ENCODE data around the gene HSPB7.
"Not testable (repeated sequence)": the region's sequence is repeated elsewhere in the genome, so short reads cannot be mapped to it uniquely, and the experiment has no call there.

The HSPB7 gene

DNA sequence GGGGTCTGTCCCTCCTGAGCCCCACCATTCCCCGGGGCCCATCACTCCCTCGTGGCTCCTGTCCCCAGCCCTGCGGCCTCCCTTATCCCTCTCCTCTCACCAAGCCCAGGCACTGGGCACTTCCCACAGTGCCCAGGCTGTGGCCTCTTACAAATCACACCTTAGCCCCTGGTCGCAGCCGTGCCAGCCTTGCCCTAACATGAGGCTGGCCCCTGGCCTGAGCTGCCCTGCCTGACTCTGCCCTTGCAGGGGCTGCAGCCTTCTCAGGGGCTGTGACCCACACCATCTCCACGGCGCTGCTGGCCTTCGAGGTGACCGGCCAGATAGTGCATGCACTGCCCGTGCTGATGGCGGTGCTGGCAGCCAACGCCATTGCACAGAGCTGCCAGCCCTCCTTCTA lies 34.1 kb upstream of the HSPB7 start:
- in situ Hi-C loops (cut with HindIII; ENCODE audit: low sequenced_read_pairs), result not testable (repeated sequence)

DNA sequence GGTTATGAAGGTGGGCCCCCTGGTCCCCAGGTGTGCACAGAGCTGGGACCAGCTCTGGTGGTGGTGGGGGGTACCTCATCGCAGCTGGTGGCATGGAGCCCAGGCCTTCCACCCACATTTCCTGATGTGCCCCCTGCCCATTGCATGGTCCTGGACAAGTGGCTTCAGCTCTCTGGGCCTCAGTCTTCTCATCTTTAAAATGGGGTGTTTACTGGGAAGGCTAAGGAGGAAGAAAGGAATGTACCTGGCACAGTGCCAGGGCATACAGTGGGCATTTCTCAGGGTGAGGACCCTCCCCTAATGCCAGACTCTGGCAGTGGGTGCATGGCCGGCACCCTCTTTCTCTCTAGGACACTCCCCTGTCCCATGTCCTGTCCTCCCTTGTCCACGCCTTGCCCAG lies 33.2 kb upstream of the HSPB7 start:
- in situ Hi-C loops (cut with HindIII; ENCODE audit: low sequenced_read_pairs), result no loop called here

DNA sequence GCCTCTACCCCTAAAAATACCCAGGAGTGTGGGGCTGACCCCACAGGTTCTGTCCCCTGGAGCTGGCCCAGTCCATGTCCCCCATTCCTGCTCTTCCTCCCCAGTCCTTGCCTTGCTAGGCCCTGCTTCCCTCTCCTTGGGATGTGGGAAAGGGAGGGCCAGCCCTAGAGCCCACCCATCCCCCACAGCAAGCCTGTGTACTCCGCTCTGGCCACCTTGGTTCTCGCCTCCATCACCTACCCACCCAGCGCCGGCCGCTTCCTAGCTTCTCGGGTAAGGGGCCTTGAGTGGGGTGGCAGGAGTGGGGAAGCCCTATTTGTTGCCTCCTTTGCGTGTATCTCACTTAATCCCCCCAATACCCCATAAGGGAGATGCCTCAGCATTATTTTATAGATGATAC lies 32.5 kb upstream of the HSPB7 start:
- in situ Hi-C loops (cut with HindIII; ENCODE audit: low sequenced_read_pairs), result no loop called here

DNA sequence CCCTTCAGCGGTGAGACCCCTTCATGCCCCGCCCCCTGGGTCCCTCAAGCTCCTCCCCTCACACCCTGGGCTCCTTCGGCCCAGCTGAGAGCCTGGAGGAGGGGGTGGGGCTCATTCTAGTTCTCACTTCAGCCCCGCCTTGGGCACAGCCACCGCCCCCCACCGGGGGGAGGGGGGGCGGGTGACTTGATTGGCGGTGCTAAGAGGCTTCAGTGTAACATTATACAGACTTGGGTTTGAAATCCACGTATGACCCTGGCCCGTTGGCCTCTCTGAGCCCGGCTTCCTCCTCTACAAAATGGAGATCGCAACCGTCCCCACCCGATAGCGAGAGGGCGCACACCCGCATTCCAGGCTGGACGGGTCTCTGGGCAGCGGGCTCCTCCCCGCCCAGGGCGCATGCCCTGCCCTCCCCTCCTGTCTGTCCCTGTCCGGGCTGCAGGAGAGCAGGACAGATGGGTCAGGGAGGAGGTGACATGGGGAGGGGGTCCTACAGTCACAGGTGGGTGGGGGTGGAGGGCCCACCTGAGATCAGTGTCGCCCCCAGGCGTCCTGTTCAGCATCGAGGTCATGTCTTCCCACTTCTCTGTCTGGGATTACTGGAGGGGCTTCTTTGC lies 30.8 kb upstream of the HSPB7 start:
- in situ Hi-C loops (cut with HindIII; ENCODE audit: low sequenced_read_pairs), result no loop called here

DNA sequence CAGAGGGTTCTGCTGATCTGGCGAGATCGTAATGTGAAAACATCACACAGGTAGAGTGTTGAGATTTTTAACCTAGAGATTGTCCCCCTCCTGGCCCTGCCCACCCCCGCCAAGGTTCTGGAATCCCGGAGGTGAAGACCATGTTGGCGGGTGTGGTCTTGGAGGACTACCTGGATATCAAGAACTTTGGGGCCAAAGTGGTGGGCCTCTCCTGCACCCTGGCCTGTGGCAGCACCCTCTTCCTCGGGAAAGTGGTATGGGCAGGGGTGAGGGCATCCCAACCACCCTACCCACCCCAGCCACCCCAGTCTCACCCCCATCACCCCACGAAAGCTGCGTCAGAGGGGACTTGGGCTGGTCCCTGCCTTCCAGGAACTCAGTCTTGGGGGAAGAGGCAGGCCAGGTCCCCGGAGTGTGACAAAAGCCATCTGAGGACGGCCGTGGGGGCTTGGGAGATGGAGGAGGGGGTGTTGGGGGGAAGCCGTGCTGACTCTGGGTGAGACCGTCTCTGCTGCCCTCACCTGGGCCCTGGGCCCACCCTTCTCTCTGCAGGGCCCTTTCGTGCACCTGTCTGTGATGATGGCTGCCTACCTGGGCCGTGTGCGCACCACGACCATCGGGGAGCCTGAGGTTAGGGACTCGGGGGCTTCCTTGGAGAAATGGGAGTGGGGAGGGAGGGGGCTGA lies 30.1 kb upstream of the HSPB7 start:
- in situ Hi-C loops (cut with HindIII; ENCODE audit: low sequenced_read_pairs), result no loop called here

DNA sequence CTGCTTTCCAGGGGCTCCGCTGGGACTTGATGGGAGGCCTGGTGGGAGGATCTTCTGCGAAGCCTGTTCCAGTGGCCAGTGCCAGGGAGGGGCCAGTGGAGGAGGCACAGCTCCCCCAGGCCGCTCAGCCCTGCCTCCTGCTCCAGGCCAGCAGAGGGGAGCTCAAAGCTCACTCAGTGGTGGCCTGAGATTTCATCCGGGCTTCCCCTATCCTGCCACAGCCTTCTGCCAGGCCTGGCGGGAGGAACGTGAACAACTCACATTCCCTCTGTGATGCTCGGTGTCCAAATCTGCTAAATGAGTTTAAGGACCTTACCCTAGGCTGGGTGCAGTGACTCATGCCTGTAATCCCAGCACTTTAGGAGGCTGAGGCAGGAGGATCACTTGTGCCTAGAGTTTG lies 29.0 kb upstream of the HSPB7 start:
- in situ Hi-C loops (cut with HindIII; ENCODE audit: low sequenced_read_pairs), result no loop called here

DNA sequence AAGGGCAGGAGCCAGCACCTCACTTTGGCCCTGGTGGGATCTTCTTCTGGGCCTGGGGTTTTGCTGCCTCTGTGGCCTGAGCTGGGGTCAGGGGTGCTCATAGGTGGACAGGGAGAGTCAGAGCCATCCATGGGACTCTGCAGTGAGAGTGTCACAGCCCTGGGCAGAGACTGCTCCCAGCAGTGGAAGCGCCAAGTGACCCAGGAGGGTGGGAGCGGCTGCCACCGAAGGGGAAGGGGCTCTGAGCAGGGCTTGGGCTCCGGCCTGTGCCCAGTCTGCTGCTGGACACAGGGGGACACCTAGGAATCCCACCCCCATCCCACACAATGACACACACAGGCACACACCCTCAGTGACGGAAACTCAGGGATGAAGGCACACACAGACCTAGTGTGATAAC lies 26.1 kb upstream of the HSPB7 start:
- in situ Hi-C loops (cut with HindIII; ENCODE audit: low sequenced_read_pairs), result no loop called here

DNA sequence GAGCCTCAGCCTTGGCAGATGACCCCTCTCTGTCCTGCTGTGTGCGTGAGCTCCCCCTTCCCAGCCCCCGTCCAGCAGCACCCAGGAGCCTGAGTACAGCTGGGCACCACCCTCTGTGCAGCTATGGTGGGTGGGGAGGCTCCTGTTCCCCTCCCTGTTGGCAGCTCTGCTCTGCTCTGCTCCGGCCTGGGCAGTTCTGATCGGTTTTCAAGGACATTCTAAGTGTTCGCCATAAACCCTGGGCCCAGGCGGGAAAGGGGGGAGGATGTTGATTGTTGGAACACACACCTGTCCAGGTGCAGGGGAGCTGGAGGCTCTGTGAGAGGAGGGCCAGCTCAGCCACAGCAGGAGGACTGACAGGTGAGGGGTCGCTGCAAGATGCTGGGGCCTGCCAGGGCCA lies 25.7 kb upstream of the HSPB7 start, which contains the start of gene CLCNKB:
Gene CLCNKB, plus strand, starts transcription at position 262 of the 400 bp plus-strand sequence. CDS start 711 bp downstream, outside the sequence.
- in situ Hi-C loops (cut with HindIII; ENCODE audit: low sequenced_read_pairs), result no loop called here

DNA sequence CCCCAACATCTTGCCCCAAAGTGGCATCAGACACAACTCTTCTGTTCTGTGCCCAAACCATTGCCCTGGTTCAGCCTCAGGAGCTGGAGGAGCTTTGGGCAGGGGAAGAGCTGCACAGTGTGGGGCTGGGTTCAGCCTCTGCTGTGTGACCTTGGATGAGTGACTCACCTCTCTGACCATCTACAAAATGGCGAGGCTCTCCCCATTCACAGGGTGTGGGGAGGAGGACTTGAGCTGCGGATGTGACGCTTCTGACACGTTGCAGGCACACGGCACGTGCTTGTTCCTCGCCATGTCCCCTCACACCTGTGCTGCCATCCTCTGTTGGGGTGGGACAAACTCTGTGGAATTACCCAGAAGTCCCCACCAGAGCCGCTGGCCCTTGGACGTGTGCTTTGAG lies 24.8 kb upstream of the HSPB7 start:
- in situ Hi-C loops (cut with HindIII; ENCODE audit: low sequenced_read_pairs), result not testable (repeated sequence)

DNA sequence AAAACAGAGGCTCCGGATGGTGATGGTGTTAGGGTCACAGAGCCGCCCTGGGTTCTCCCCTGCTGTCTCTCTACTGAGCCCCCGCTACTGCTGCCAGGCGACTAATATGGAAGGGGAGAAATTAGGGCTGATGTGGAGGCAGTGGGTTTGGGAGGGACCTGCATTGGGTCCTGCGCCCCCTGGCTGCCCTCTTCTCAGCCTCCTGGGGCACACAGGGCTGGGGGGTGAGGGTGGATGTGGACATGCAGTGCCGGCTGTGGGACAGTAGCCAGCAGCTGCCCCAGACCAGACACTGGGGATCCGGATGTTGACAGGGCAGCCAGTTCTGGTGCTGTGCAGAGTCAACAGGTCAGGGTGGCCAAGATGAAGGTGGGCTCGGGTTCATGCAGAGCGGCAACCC lies 24.3 kb upstream of the HSPB7 start:
- in situ Hi-C loops (cut with HindIII; ENCODE audit: low sequenced_read_pairs), result no loop called here

DNA sequence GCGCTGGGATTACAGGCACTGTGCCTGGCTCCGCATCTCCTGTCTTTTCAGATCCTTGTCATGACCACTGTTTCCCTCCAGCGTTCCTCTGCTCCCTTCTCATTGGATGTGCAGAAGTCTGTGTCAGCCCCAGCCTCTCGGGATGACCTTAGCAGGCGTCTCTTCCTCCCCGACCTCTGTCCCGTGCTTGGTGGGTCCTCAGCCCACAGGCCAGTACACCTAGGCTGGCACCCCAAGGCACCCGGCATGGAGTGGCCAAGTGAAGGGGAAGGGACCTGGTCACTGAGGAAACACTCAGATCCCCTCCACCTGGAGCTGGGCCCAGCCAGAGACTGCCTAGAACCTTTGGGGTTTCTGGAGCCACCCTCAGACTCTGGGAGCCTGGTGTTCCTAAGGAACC lies 23.4 kb upstream of the HSPB7 start:
- in situ Hi-C loops (cut with HindIII; ENCODE audit: low sequenced_read_pairs), result no loop called here

DNA sequence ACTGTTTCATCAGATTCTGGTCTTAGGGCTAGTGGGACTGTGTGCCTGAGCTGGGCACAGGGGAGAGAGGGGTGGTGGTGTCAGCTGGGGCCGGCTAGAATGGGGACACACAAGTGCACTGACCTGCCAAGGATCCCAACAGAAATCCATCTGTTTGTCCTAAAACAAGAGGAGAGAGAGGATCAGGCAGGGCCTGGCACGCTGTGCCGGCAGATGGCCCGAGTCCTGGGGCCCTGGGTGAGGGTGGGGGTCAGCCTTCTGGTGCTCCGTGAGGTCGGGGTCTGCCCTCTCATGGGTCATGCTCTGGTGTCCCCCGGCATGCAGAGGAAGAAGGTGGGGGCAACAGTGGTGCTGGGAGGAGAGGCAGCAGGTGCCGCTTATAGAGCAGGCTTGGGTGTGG lies 22.0 kb upstream of the HSPB7 start:
- in situ Hi-C loops (cut with HindIII; ENCODE audit: low sequenced_read_pairs), result not testable (repeated sequence)

DNA sequence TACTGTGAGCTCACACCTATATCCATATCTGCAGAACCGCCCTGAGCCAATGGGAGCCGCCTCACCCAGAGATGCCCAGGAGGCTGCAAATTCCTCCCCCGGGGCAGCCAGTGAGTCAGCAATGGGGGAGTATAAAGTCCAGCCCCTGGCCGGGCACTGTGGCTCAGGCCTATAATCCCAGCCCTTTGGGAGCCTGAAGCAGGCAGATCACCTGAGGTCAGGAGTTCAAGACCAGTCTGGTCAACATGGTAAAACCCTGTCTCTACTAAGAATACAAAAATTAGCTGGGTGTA lies 20.7 kb upstream of the HSPB7 start:
- in situ Hi-C loops (cut with HindIII; ENCODE audit: low sequenced_read_pairs), result no loop called here

DNA sequence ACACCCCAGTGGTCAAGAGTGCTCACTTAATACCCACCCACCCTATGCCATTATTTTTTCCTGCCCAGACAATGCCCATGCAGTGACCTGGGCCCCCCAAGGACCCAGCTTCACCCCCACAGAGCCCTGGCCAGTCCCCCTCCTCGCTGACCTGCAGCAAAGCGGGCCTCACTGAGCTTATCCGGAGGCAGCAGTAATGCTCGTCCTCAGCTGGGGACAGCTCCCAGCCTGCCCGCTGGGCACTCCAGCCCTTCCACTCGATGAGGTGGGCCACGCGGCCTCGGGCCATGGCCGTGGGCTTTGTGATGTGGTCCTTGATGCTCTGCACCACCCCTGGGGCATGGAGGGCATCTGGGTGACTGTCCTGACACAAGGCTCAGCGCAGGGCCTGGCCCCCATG lies 18.6 kb upstream of the HSPB7 start:
- in situ Hi-C loops (cut with HindIII; ENCODE audit: low sequenced_read_pairs), result not testable (repeated sequence)

DNA sequence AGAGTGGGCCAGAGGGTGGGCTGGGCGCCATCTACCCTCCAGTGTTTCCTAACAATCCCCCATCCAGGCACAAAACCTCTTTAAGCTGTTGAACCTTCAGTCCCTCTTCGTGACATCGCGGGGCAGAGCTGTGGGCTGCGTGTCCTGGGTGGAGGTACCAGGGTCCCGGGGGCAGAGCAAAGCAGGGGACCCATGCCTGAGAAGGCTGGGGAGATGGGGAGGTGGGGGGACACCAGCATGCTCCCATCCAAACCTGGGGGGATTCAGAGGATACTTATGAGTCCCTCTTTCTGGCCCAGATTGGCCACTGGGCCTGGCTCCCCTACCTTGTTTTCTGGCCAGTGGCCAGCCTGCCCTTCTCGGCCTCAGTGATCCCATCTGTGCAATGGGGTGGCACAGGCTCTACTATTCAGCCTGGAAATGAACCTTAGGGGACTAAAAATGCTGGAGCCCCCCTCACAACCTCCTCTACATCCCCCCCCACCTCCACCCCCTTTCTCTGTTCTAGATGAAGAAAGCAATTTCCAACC lies 15.3 kb upstream of the HSPB7 start:
- in situ Hi-C loops (cut with HindIII; ENCODE audit: low sequenced_read_pairs), result not testable (repeated sequence)

DNA sequence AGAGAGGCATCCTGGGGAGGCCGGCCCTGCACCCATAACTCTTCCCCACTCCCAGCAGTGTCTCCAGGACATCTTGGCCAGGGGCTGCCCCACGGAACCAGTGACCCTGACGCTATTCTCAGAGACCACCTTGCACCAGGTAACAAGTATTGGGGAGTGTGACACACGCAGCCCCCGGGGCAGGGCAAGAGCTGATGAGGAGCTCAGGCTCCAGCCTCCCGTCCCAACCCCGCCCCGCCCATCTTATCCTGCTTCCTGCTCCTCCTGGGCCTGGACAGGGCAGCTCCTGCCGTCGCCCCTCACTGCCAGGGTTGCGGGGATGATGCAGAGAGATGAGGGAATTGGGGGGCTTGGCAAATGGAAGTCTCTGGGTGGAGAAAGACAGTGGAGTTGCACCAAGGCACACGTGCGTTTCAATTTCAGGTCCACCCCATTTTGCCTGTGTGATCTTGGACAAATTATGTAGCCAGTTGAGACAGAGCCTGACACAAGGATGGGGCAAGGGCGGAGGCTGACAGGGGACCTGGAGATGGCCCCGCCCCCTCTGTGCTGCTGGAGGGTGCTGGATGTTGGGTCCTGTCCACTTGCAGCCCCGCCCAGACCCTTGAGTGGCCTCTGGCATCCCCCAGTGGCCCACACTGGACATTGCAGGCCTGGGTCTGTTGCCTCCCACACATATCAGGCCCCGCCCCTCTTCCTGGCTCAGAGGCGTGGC lies 14.7 kb upstream of the HSPB7 start:
- in situ Hi-C loops (cut with HindIII; ENCODE audit: low sequenced_read_pairs), result no loop called here

DNA sequence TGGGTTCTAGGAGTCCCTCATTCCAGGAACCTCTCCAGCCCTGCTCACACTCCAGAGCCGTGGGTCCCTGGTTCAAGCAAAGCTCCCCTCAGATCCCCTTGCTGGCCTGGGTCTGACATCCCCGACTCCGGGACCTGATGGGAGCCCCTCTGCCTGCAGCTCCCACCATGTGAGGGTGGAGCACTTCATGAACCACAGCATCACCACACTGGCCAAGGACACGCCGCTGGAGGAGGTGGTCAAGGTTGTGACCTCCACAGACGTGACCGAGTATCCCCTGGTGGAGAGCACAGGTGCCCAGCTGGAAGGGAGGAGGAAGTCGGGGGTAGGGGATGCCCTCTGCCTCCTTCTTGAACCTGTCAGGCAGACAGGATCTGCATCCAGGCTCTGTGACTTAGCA lies 13.7 kb upstream of the HSPB7 start:
- in situ Hi-C loops (cut with HindIII; ENCODE audit: low sequenced_read_pairs), result no loop called here

DNA sequence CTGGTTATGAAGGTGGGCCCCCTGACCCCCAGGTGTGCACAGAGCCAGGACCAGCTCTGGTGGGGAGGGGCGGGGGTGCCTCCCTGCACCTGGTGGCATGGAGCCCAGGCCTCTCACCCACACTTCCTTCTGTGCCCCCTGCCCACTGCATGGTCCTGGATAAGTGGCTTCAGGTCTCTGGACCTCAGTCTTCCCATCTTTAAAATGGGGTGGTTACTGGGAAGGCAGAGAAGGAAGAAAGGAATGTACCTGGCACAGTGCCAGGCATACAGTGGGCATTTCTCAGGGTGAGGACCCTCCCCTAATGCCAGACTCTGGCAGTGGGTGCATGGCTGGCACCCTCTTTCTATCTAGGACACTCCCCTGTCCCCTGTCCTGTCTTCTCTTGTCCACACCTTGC lies 11.4 kb upstream of the HSPB7 start:
- in situ Hi-C loops (cut with HindIII; ENCODE audit: low sequenced_read_pairs), result no loop called here

DNA sequence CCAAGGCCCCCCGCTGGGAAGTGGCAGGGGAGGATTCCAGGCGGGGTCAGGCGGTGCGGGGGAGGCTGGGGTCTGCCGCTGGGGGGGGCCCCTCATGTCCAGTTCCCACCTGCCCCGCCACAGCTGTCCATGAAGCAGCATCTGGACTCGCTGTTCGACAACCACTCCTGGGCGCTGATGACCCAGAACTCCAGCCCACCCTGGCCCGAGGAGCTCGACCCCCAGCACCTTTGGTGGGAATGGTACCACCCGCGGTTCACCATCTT lies 11.1 kb upstream of the HSPB7 start:
- in situ Hi-C loops (cut with HindIII; ENCODE audit: low sequenced_read_pairs), result not testable (repeated sequence)

DNA sequence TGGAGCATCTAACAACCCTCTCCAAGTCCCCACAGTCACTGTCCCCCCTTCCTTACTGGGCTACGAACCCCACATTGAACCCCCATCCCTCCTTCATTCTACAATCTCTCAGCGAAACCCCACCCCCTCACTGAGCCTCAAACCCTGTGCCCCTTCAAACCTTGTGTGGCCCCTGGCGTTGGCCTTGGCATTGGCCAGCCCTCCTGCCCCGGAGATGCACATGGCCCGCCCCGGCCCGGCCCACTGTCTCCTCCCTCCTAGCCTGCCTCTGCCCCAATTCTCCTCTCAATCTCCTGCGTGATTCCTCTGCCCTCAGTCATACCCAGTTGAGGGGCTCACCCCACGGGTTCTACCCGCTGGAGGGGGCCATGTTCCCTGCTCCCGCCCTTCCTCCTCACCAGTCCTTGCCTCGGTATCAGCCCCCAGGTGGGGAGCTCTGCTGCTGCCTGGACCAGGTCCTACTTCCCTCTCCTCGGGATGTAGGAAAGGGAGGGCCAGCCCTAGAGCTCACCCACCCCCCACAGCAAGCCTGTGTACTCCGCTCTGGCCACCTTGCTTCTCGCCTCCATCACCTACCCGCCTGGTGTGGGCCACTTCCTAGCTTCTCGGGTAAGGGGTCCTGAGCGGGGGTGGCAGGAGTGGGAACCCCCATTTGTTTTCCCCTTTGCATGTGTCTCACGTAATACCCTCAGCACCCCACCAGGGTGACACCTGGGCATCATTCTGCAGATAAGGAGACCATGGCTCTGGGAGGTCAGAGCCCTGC lies 10.6 kb upstream of the HSPB7 start:
- in situ Hi-C loops (cut with HindIII; ENCODE audit: low sequenced_read_pairs), result no loop called here

DNA sequence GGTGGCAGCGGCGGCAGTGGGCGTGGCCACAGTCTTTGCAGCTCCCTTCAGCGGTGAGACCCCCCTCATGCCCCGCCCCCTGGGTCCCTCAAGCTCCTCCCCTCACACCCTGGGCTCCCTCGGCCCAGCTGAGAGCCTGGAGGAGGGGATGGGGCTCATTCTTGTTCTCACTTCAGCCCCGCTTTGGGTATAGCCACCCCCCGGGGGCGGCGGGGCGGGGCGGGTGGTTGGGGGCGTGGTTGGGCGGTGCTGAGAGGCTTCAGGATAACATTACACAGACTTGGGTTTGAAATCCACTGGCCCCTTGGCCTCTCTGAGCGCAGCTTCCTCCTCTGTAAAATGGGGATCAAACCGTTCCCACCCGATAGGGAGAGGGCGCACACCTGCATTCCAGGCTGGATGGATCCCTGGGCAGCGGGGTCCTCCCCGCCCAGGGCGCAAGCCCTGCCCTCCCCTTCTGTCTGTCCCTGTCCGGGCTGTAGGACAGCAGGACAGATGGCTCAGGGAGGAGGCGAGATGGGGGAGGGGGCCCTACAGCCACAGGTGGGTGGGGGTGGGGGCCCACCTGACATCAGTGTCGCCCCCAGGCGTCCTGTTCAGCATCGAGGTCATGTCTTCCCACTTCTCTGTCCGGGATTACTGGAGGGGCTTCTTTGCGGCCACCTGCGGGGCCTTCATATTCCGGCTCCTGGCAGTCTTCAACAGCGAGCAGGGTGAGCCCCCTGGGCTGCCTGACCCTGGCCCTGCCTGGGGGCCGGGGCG lies 9.1 kb upstream of the HSPB7 start:
- in situ Hi-C loops (cut with HindIII; ENCODE audit: low sequenced_read_pairs), result no loop called here
